ENCODE data around the gene STAB2. TPM values are rescaled to one million over a fixed set of nuclear protein-coding genes. Genes with fewer than 3 reads are reported as not detected.

Gene STAB2
- not detected in 2 replicates for total RNA-seq

- DNase-seq (ENCODE audit: low read depth) = no peak
- no peak within 1 kb of the TSS for H3K4me3 ChIP-seq (ENCODE audit: low read depth, low read length)
- TF ChIP-seq, protein P1, sequence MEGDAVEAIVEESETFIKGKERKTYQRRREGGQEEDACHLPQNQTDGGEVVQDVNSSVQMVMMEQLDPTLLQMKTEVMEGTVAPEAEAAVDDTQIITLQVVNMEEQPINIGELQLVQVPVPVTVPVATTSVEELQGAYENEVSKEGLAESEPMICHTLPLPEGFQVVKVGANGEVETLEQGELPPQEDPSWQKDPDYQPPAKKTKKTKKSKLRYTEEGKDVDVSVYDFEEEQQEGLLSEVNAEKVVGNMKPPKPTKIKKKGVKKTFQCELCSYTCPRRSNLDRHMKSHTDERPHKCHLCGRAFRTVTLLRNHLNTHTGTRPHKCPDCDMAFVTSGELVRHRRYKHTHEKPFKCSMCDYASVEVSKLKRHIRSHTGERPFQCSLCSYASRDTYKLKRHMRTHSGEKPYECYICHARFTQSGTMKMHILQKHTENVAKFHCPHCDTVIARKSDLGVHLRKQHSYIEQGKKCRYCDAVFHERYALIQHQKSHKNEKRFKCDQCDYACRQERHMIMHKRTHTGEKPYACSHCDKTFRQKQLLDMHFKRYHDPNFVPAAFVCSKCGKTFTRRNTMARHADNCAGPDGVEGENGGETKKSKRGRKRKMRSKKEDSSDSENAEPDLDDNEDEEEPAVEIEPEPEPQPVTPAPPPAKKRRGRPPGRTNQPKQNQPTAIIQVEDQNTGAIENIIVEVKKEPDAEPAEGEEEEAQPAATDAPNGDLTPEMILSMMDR (IDR thresholded peaks at IDR 0.05; ENCODE audit: insufficient read depth, low read depth, low read length) = no peak
Measured at GRCh38 chr12:103586791-103587370, at the start of gene STAB2. Gene STAB2, plus strand, starts transcription at chr12:103587273. Its CDS starts 204 bp downstream, at chr12:103587477.

GRCh38 chr12:103538397-103538796 lies 48.7 kb upstream of the STAB2 start:
- DNase-seq (ENCODE audit: low read depth) = no peak
- no peak overlapping the region for H3K4me3 ChIP-seq (ENCODE audit: low read depth, low read length)
- TF ChIP-seq, protein P1 (IDR thresholded peaks at IDR 0.05; ENCODE audit: insufficient read depth, low read depth, low read length) = no peak

DNA sequence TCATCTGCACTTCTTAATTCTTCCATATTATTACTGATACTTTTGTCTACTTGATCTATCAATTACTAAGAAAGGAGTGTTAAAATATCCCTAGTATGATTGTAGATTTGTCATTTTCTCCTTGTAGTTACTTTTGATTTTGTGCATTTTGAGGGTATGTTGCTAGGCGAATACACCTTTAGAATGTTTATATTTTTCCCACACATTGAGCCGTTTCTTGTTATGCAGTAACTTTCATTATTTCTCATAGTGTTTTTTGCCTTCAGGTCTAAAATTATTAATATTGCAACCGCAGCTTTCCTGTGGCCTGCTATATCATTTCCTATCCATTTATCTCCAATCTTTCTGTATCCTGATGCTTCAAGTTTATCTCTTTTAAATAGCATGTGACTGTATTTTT lies 46.8 kb upstream of the STAB2 start:
- TF ChIP-seq, protein P1 (IDR thresholded peaks at IDR 0.05; ENCODE audit: insufficient read depth, low read depth, low read length) = no peak
- DNase-seq (ENCODE audit: low read depth) = no peak
- no peak overlapping the region for H3K4me3 ChIP-seq (ENCODE audit: low read depth, low read length)

DNA sequence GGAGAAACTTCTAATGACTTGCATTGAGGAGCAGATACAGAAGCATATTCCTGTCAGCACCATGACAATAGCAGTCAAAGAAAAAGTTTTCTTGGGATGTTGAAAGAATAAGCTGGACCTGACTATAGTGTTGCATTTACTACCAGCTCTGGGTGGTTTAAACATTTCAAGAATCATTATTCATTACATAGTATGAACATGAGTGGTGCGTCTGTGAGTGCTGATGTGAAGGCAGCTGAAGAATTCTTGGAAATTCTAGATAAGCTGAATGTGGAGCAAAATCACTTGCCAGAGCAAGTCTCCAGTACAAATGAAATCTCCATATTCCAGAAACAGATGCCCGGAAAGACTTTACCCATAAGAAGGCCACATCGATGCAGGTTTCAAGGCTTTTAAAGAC lies 45.0 kb upstream of the STAB2 start:
- H3K4me3 ChIP-seq (ENCODE audit: low read depth, low read length) = no peak overlapping the region
- TF ChIP-seq, protein P1 (IDR thresholded peaks at IDR 0.05; ENCODE audit: insufficient read depth, low read depth, low read length) = no peak
- no peak for DNase-seq (ENCODE audit: low read depth)

- TF ChIP-seq, protein P1 (IDR thresholded peaks at IDR 0.05; ENCODE audit: insufficient read depth, low read depth, low read length) = no peak
- DNase-seq (ENCODE audit: low read depth) = no peak
- H3K4me3 ChIP-seq (ENCODE audit: low read depth, low read length) = no peak overlapping the region
Measured at GRCh38 chr12:103546959-103547358, 40.1 kb upstream of the STAB2 start.

DNA sequence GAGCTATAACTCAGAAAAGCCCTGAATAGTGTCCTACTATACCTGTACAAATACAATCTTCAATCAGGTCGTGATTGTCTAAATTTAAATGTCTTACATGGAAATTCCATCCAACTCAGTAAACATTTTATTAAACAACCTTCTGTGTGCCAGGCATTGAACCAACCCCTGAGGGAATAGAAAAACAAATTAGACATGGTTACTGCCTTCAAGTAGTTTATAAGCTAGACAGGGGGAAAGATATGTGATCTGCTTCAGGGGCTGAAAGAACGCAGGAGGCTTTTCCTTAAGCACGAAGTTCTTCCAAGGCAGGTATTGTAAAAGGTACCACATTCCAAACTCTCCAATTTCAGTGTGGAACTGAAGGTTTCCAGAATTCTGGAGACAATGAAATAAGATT lies 39.7 kb upstream of the STAB2 start:
- no peak overlapping the region for H3K4me3 ChIP-seq (ENCODE audit: low read depth, low read length)
- TF ChIP-seq, protein P1 (IDR thresholded peaks at IDR 0.05; ENCODE audit: insufficient read depth, low read depth, low read length) = no peak
- DNase-seq (ENCODE audit: low read depth) = no peak

DNA sequence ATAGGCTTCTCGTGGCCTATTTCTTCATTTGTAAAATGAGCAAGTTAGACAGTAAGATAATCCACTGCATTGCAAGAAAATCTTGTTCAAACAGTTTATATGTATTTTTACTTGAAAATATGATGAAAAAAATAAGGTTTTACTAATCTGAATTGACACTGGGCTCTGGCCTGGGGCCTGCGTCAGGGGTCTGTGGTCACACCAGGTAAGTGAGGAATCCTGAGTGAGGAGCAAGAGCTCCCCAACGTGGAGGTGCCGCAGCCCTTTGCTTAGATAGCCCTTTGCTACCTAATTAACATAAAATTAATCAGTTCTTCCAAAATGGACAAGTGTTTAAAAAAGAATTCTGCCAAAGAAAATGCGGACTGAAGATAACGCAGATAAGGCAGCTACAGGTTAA lies 39.1 kb upstream of the STAB2 start:
- no peak overlapping the region for H3K4me3 ChIP-seq (ENCODE audit: low read depth, low read length)
- DNase-seq (ENCODE audit: low read depth) = no peak
- TF ChIP-seq, protein P1 (IDR thresholded peaks at IDR 0.05; ENCODE audit: insufficient read depth, low read depth, low read length) = no peak

Data from fibroblast of villous mesenchyme (primary cell).